NCI-H2196 treated with DMSO at 0.1 percent for 48 hours (cell line): ENCODE data around the gene SOCS2.

Experiments
- DNase-seq: peaks from one replicate; lab custom pipeline; 2025; ENCODE audit not compliant: unreplicated experiment; lab: John Stamatoyannopoulos, UW

SOCS2 gene

GRCh38 chr12:93567174-93567573, 5.3 kb upstream of the SOCS2 start:
- DNase-seq: no peak

- no peak for DNase-seq
These were observed 4.4 kb upstream of the SOCS2 start for GRCh38 chr12:93568091-93568490.

GRCh38 chr12:93569301-93569655, 3.2 kb upstream of the SOCS2 start:
- DNase-seq: no peak

- peak; percentile 10 for DNase-seq
These were observed 2.6 kb upstream of the SOCS2 start for GRCh38 chr12:93569656-93570551.

GRCh38 chr12:93570552-93571364, 1.7 kb upstream of the SOCS2 start:
- DNase-seq: peak; percentile 71

- no peak for DNase-seq
These were observed 1.0 kb upstream of the SOCS2 start for GRCh38 chr12:93571365-93571924.

- DNase-seq: no peak
These were observed 457 bp downstream of the SOCS2 start for GRCh38 chr12:93572712-93573551.

- no peak for DNase-seq
These were observed 1.2 kb downstream of the SOCS2 start for GRCh38 chr12:93573552-93574223.

GRCh38 chr12:93577222-93577621, 4.7 kb downstream of the SOCS2 start:
- no peak for DNase-seq

GRCh38 chr12:93578221-93578620, 5.7 kb downstream of the SOCS2 start:
- DNase-seq: no peak

- no peak for DNase-seq
These were observed 8.2 kb downstream of the SOCS2 start for GRCh38 chr12:93580682-93581081.

- no peak for DNase-seq
These were observed 8.9 kb downstream of the SOCS2 start for GRCh38 chr12:93581370-93581769.

- DNase-seq: no peak
These were observed 9.9 kb downstream of the SOCS2 start for GRCh38 chr12:93582351-93582750.

- DNase-seq: no peak
These were observed 11.3 kb downstream of the SOCS2 start for GRCh38 chr12:93583627-93584392.

- no peak for DNase-seq
These were observed 12.8 kb downstream of the SOCS2 start for GRCh38 chr12:93585247-93585646.

GRCh38 chr12:93587611-93588010, 15.1 kb downstream of the SOCS2 start:
- DNase-seq: no peak

- no peak for DNase-seq
These were observed 16.6 kb downstream of the SOCS2 start for GRCh38 chr12:93589081-93589480.

- DNase-seq: no peak
These were observed 18.8 kb downstream of the SOCS2 start for GRCh38 chr12:93591137-93591868.
